Measurements from ENCODE around the gene TAC4.

TAC4 gene

GRCh38 chr17:49871211-49871610 lies 23.3 kb upstream of the TAC4 start:
- Histone ChIP-seq H3K4me3 (ENCODE audit: low read depth in 1 of 2, low read length in 2 of 2) (no peak overlapping the region), H3K36me3 (ENCODE audit: insufficient read depth, low read length) (no peaks in the 10 kb centered on the region), H3K4me1 (ENCODE audit: insufficient read depth, low read length) (no peaks in the 10 kb centered on the region), H3K27ac (ENCODE audit: low read depth, low read length) (no peak overlapping the region), H3K9me3 (ENCODE audit: low read length) (no peaks in the 10 kb centered on the region), H3K9ac (ENCODE audit: low read length) (no peak overlapping the region), H3K27me3 (ENCODE audit: control insufficient read depth in 1 of 2, insufficient read depth in 2 of 2, low read length in 2 of 2) (peaks cover 0 to 4% of the 10 kb centered on the region in 2 donors)

- Histone ChIP-seq H3K9me3 (ENCODE audit: low read length) (no peaks in the 10 kb centered on the region), H3K4me1 (ENCODE audit: insufficient read depth, low read length) (no peaks in the 10 kb centered on the region), H3K9ac (ENCODE audit: low read length) (no peak overlapping the region), H3K27ac (ENCODE audit: low read depth, low read length) (no peak overlapping the region), H3K27me3 (ENCODE audit: control insufficient read depth in 1 of 2, insufficient read depth in 2 of 2, low read length in 2 of 2) (peaks cover 0 to 4% of the 10 kb centered on the region in 2 donors), H3K36me3 (ENCODE audit: insufficient read depth, low read length) (no peaks in the 10 kb centered on the region), H3K4me3 (ENCODE audit: low read depth in 1 of 2, low read length in 2 of 2) (no peak overlapping the region)
Measured at GRCh38 chr17:49870298-49870697, 22.4 kb upstream of the TAC4 start.

- Histone ChIP-seq H3K9me3 (ENCODE audit: low read length) (no peaks in the 10 kb centered on the region), H3K27ac (ENCODE audit: low read depth, low read length) (no peak overlapping the region), H3K9ac (ENCODE audit: low read length) (no peak overlapping the region), H3K4me3 (ENCODE audit: low read depth in 1 of 2, low read length in 2 of 2) (no peak overlapping the region), H3K36me3 (ENCODE audit: insufficient read depth, low read length) (no peaks in the 10 kb centered on the region), H3K4me1 (ENCODE audit: insufficient read depth, low read length) (no peaks in the 10 kb centered on the region), H3K27me3 (ENCODE audit: control insufficient read depth in 1 of 2, insufficient read depth in 2 of 2, low read length in 2 of 2) (peaks cover 0 to 4% of the 10 kb centered on the region in 2 donors)
Measured at GRCh38 chr17:49869038-49869374, 21.1 kb upstream of the TAC4 start.

GRCh38 chr17:49866882-49867413 lies 19.1 kb upstream of the TAC4 start:
- H3K36me3 ChIP-seq (ENCODE audit: insufficient read depth, low read length) = no peaks in the 10 kb centered on the region
- H3K4me3 ChIP-seq (ENCODE audit: low read depth in 1 of 2, low read length in 2 of 2) = no peak overlapping the region
- no peak overlapping the region for H3K27ac ChIP-seq (ENCODE audit: low read depth, low read length)
- H3K4me1 ChIP-seq (ENCODE audit: insufficient read depth, low read length) = no peaks in the 10 kb centered on the region
- H3K9me3 ChIP-seq (ENCODE audit: low read length) = no peaks in the 10 kb centered on the region
- no peak overlapping the region for H3K9ac ChIP-seq (ENCODE audit: low read length)
- peaks cover 0 to 4% of the 10 kb centered on the region in 2 donors for H3K27me3 ChIP-seq (ENCODE audit: control insufficient read depth in 1 of 2, insufficient read depth in 2 of 2, low read length in 2 of 2)

GRCh38 chr17:49866019-49866380 lies 18.1 kb upstream of the TAC4 start:
- Histone ChIP-seq H3K36me3 (ENCODE audit: insufficient read depth, low read length) (no peaks in the 10 kb centered on the region), H3K27me3 (ENCODE audit: control insufficient read depth in 1 of 2, insufficient read depth in 2 of 2, low read length in 2 of 2) (no peaks in the 10 kb centered on the region)

GRCh38 chr17:49862781-49863331 lies 15.0 kb upstream of the TAC4 start:
- peaks cover 0 to 7% of the 10 kb centered on the region in 2 donors for H3K27me3 ChIP-seq (ENCODE audit: control insufficient read depth in 1 of 2, insufficient read depth in 2 of 2, low read length in 2 of 2)

More at GRCh38 chr17:49866019-49866380, 18.1 kb upstream of the TAC4 start:
- H3K4me1 ChIP-seq (ENCODE audit: insufficient read depth, low read length) = no peaks in the 10 kb centered on the region
- no peak overlapping the region for H3K27ac ChIP-seq (ENCODE audit: low read depth, low read length)
- no peak overlapping the region for H3K9ac ChIP-seq (ENCODE audit: low read length)
- no peaks in the 10 kb centered on the region for H3K9me3 ChIP-seq (ENCODE audit: low read length)
- no peak overlapping the region for H3K4me3 ChIP-seq (ENCODE audit: low read depth in 1 of 2, low read length in 2 of 2)

GRCh38 chr17:49861150-49861884 lies 13.4 kb upstream of the TAC4 start:
- no peak overlapping the region for H3K9ac ChIP-seq (ENCODE audit: low read length)
- H3K27ac ChIP-seq (ENCODE audit: low read depth, low read length) = no peak overlapping the region
- no peaks in the 10 kb centered on the region for H3K36me3 ChIP-seq (ENCODE audit: insufficient read depth, low read length)
- no peaks in the 10 kb centered on the region for H3K4me1 ChIP-seq (ENCODE audit: insufficient read depth, low read length)
- H3K27me3 ChIP-seq (ENCODE audit: control insufficient read depth in 1 of 2, insufficient read depth in 2 of 2, low read length in 2 of 2) = peaks cover 0 to 7% of the 10 kb centered on the region in 2 donors
- H3K4me3 ChIP-seq (ENCODE audit: low read depth in 1 of 2, low read length in 2 of 2) = no peak overlapping the region
- H3K9me3 ChIP-seq (ENCODE audit: low read length) = no peaks in the 10 kb centered on the region

More at GRCh38 chr17:49862781-49863331, 15.0 kb upstream of the TAC4 start:
- no peaks in the 10 kb centered on the region for H3K9me3 ChIP-seq (ENCODE audit: low read length)
- H3K36me3 ChIP-seq (ENCODE audit: insufficient read depth, low read length) = no peaks in the 10 kb centered on the region
- H3K9ac ChIP-seq (ENCODE audit: low read length) = no peak overlapping the region
- H3K4me1 ChIP-seq (ENCODE audit: insufficient read depth, low read length) = no peaks in the 10 kb centered on the region
- no peak overlapping the region for H3K27ac ChIP-seq (ENCODE audit: low read depth, low read length)
- no peak overlapping the region for H3K4me3 ChIP-seq (ENCODE audit: low read depth in 1 of 2, low read length in 2 of 2)

GRCh38 chr17:49859991-49860953 lies 12.4 kb upstream of the TAC4 start:
- Histone ChIP-seq H3K9ac (ENCODE audit: low read length) (no peak overlapping the region), H3K4me1 (ENCODE audit: insufficient read depth, low read length) (no peaks in the 10 kb centered on the region), H3K36me3 (ENCODE audit: insufficient read depth, low read length) (no peaks in the 10 kb centered on the region), H3K27ac (ENCODE audit: low read depth, low read length) (no peak overlapping the region), H3K27me3 (ENCODE audit: control insufficient read depth in 1 of 2, insufficient read depth in 2 of 2, low read length in 2 of 2) (peaks cover 0 to 7% of the 10 kb centered on the region in 2 donors), H3K4me3 (ENCODE audit: low read depth in 1 of 2, low read length in 2 of 2) (no peak overlapping the region), H3K9me3 (ENCODE audit: low read length) (no peaks in the 10 kb centered on the region)

- Histone ChIP-seq H3K27ac (ENCODE audit: low read depth, low read length) (no peak overlapping the region), H3K36me3 (ENCODE audit: insufficient read depth, low read length) (no peaks in the 10 kb centered on the region), H3K27me3 (ENCODE audit: control insufficient read depth in 1 of 2, insufficient read depth in 2 of 2, low read length in 2 of 2) (peaks cover 0 to 7% of the 10 kb centered on the region in 2 donors), H3K9ac (ENCODE audit: low read length) (no peak overlapping the region), H3K4me1 (ENCODE audit: insufficient read depth, low read length) (no peaks in the 10 kb centered on the region), H3K4me3 (ENCODE audit: low read depth in 1 of 2, low read length in 2 of 2) (no peak overlapping the region), H3K9me3 (ENCODE audit: low read length) (no peaks in the 10 kb centered on the region)
Measured at GRCh38 chr17:49858796-49859195, 10.9 kb upstream of the TAC4 start.

GRCh38 chr17:49854126-49854525 lies 6.3 kb upstream of the TAC4 start:
- no peak overlapping the region for H3K9ac ChIP-seq (ENCODE audit: low read length)
- H3K4me1 ChIP-seq (ENCODE audit: insufficient read depth, low read length) = peaks cover 9% of the 10 kb centered on the region
- no peak overlapping the region for H3K4me3 ChIP-seq (ENCODE audit: low read depth in 1 of 2, low read length in 2 of 2)
- no peaks in the 10 kb centered on the region for H3K9me3 ChIP-seq (ENCODE audit: low read length)
- no peaks in the 10 kb centered on the region for H3K27me3 ChIP-seq (ENCODE audit: control insufficient read depth in 1 of 2, insufficient read depth in 2 of 2, low read length in 2 of 2)
- H3K36me3 ChIP-seq (ENCODE audit: insufficient read depth, low read length) = no peaks in the 10 kb centered on the region
- H3K27ac ChIP-seq (ENCODE audit: low read depth, low read length) = no peak overlapping the region

GRCh38 chr17:49853470-49854015 lies 5.7 kb upstream of the TAC4 start:
- Histone ChIP-seq H3K9ac (ENCODE audit: low read length) (no peak overlapping the region), H3K4me3 (ENCODE audit: low read depth in 1 of 2, low read length in 2 of 2) (no peak overlapping the region), H3K27me3 (ENCODE audit: control insufficient read depth in 1 of 2, insufficient read depth in 2 of 2, low read length in 2 of 2) (no peaks in the 10 kb centered on the region), H3K27ac (ENCODE audit: low read depth, low read length) (no peak overlapping the region), H3K4me1 (ENCODE audit: insufficient read depth, low read length) (peaks cover 9% of the 10 kb centered on the region), H3K9me3 (ENCODE audit: low read length) (no peaks in the 10 kb centered on the region), H3K36me3 (ENCODE audit: insufficient read depth, low read length) (no peaks in the 10 kb centered on the region)

All from muscle layer of colon (tissue), 2 donors.